HG03025 (cell line): Measurements from ENCODE around the gene FLNA.
"Not testable (repeated sequence)": the region's sequence is repeated elsewhere in the genome, so short reads cannot be mapped to it uniquely, and the experiment has no call there.

Experiments
- ATAC-seq: cut with Tn5 transposase; IDR thresholded peaks from one replicate; pipeline ENCODE4 v1.9.1; 2021; ENCODE audit warnings: mild to moderate bottlenecking, moderate library complexity; ENCODE audit not compliant: unreplicated experiment, low FRiP score

Gene FLNA

DNA sequence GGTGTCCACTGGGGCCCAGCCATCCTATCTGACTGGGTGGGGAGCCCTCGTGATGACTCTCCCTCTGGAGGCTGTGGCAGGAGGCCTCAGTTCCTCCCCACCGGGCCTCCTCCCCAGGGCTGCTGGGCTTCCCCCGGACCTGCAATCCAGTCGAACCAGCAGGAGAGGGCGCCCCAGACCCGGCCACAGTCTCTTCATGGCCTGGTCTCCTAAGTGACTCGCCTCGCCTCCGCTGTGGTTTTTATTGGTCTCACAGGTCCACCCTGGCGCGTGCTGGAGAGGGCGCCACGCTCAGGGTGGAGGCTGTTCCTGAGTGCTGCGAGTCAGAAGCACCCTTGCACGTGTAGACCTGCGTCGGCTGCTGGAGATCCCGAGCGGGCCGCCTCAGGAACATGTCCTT is 30.8 kb downstream of the FLNA start:
- not testable (repeated sequence) for ATAC-seq

DNA sequence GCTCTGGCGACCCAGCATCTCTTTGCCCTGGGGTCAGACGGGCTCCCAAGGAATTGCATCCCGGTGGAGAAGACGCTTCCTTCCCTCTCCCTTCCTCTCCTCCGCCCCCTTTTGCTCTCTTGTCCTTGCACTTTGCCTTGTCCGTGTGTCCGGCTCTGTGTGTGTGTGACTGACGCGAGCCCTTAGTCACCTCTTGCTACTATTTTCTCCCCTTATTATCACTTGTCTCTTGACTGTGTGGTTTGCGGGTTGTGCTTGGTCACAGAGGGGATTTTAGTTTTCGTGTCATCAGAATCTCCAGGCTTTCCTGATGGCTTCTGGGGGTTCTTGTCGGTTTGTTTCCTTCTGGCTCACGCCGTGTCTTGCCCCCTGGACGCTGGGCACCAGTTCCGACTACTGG is 31.4 kb downstream of the FLNA start:
- not testable (repeated sequence) for ATAC-seq

DNA sequence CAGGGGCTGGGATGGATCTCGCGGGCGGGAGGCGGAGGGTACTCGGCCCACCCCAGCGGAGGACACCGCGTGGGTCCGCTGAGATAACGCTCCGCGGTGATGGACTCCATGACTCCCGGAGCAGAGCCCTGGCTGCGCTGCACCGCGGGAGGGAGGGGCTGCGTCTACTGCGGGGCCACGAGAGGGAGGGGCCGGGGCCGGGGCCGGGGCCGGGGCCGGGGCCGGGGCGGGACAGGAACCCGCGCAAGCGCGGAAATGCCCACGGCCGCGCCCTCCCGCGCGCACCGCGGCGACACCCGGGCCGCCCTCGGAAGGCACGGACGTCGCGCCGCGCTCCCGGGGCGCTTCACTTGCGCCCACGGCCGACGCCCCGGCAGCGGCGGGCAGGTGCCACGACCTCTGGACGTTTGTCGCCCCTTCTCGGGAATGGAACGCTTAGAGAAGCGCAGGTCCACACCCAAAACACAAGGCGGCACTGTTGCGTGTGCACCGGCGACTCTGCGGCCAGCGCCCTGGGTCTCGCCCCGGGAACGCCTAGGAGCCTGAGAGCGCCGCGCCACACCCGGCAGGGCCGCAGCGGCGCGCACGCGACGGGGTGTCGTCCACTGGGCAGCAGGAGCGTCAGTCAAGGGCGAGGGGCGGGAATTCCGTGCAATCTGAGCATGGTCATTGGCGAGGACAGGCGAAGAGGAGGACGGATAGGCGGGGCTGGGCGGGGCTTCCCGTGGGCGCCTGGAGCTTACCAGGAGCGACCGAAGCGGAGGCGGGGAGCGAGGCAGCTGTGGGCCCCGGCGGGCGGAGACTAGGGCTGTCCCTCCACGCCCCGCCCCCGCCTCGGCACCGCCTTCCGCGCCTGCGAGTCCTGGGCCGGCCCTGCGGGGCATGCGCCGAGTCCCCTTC is 32.8 kb downstream of the FLNA start:
- peak; percentile 60 for ATAC-seq

DNA sequence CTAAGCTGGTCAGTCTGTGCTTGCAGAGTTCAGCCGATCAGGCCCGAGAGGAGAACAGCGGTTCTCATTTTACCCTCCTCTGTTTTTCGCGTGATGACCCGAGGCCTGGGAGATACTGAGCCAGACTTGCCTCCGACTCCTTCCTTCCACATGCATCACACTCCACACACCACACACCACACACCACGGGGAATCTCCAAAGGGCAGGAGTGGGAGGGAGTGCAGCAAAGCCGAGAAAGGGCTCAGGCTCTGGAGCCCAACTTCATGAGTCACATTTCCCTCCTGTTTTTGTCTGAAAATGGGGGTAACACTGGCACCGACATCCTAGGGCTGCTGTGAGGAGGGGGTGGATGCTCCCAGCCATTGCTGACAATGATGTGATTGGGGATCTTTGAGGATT is 39.9 kb downstream of the FLNA start:
- no peak for ATAC-seq

DNA sequence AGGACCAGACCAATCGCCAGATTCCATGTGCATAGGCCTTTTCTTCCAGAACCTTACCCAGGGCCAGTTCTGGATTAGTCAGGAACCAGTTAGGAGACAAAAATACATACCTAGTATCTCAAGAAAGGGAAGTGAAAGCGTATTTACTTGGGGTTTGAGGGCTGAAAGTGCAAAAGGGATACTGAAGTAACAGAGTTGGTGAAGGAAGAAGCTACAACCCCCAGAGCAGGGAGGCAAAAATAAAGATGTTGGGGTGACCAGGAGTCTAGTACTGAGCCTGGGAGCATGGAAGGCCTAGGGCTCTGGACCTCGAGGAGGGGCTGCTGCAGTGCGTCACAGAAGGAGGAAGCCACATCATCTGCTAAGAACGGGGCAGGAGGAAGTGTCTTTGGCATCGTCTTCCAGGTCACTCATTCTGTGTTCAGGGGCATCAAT is 40.6 kb downstream of the FLNA start:
- ATAC-seq: no peak

DNA sequence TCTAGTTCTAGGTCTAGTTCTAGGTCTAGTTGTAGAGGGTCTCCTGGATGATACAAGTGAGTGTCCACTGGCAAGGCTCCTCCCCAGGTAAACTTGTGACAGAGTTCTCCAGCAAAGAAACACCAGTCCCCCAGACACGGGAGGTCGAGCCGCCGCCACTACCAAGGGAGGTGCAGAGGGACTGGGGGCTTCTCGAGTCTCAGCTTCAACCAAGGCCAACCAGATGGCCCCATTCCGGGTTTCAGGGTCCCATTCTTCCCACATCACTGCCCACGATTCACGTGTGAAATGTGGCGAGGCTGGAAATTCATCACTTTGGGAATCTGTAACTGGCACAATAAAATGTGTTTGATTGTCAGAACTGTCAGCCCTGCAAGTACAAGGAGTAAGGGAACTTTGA is 41.3 kb downstream of the FLNA start:
- ATAC-seq: no peak

DNA sequence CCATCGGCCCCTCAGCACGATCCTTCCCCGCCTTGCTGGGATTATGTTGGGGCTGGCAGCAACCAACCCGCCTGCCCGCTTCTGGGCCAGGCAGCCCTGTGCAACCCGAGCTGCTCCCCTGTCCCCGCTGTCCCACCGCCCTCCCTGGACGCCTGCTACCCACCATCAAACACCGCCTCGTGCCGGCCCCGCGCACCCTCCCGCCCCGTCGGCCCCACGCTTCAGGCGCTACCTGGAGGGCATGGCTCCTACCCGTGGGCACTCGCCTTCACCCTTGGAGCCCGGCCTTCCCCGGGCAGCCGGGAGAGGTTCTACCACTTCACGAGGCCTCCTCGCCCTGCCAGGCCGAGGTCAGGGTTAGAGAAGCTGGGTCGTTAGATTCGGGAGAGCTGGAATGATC is 41.9 kb downstream of the FLNA start:
- no peak for ATAC-seq

DNA sequence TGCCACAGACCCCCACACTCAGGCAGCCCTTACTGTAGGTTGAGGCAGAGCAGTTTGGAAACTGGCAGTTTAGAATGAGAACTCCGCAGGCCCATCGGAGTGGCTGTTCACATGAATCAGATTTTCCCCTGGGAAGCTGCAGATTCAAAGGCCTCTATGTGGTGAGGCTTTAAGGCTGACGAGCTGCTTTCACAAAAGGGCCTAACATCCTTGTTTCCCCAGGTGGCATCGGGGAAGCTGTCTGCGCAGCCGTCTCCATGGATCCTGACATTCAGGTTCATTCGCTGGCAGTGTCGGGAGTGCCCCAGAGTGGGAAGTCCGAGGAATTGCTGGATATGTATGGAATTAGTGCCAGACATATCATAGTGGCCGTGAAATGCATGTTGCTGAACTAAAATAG is 45.1 kb downstream of the FLNA start:
- ATAC-seq: no peak

DNA sequence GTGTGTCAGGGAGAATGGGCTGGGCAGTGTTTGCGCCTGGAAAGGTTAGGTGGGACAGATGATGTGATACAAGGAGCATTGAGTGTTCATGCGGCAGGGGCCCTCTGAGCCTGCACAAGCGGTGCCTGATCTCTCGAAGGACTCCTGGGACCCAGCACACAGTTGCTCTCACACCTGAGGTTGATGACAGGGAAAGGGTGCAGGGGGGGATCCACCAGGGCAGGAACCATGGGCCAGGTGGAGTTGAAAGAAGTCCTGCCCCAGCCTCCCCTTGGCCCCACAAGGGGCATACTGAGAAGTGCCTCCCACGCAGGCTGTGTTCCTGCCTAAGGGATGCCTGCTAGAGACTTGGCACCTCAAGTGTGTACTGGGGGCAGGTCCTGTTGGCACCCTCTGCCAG is 45.8 kb downstream of the FLNA start:
- no peak for ATAC-seq

DNA sequence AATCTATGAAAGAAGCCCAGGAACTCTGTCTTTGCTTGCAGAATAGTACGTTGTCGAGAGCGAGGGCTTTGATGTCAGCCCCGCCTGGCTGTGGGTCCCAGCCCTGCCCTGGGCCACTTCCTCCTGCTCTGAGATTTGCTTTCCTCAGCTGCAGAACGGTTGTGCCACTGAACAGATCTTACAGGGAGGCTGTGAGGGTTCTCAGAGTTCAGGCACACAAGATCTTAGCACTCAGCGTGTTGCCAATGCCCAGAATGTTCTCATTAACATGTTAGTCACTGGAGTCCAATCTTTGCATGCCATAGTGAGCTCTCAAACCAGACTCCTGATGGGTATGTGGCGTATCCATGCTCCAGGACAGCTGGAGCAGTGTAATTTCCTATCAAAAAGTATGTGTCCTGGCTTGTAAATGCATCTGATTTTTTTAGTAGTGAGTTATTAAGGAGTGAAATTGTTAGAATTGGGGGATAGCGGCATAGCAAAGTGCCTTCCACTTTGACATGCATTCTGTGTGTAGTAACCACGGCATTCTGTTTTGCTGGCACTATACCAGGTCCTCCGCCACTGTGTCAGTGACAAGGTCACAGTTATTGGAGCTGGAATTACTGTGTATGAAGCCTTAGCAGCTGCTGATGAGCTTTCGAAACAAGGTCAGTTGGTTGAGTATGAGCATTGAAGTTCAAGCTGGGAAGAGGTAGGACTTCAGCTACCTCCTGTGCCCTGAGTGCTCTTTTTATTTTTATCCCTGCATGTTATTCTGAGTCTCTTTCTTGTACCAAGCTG is 47.2 kb downstream of the FLNA start:
- ATAC-seq: no peak

DNA sequence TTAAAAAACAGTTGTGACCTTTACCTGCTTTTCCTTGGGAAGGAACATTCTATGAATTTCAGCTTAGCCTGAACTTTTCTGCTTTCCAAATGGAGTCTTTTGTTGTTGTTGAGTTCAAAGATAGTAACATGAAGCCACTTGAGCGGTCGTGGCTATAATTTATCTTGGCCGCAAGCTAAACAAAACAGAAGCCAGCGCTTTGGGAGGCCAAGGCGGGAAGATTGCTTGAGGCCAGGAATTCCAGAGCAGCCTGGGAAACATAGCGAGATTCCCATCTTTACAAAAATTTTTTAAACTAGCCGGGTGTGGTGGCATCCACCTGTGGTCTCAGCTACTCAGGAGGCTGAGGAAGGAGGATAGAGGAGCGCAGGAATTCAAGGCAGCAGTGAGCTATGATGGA is 48.9 kb downstream of the FLNA start:
- no peak for ATAC-seq

DNA sequence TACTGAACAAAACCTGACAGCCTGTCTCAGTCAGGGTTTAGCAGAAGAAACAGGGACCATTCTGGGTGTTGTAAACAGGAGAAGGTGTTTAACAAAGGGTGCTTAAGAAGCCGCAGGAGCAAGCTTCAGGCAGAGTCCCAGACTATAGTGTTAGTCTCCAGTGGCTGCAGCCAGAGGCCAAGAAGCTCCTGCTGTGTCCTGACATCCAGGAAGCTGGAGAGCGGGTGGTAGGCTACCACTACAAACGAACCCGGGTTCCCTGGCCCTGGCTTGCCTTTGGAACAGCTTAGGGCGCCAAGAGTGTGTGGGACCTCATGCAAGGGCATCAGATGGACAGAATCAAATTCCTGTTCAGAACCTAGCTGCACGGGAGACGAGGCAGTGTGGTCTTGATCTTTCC is 50.9 kb downstream of the FLNA start:
- no peak for ATAC-seq

DNA sequence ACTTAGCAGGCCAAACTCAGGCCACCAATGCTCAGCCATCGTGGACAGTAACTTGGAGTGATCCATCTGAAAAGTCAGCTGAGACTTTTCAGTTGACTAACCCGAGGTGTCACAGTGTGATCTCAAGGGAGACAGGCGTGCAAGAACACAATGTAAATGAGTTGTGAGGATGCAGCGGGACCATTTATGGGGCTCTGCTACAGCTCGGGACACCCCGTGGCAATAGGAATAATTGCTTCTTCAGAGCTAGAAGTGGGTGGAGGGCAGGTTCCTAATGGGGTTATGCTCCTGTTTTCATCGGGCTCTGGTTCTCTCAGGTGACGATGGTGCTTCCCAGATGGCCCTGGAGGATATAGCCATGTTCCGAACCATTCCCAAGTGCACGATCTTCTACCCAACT is 51.5 kb downstream of the FLNA start:
- no peak for ATAC-seq

DNA sequence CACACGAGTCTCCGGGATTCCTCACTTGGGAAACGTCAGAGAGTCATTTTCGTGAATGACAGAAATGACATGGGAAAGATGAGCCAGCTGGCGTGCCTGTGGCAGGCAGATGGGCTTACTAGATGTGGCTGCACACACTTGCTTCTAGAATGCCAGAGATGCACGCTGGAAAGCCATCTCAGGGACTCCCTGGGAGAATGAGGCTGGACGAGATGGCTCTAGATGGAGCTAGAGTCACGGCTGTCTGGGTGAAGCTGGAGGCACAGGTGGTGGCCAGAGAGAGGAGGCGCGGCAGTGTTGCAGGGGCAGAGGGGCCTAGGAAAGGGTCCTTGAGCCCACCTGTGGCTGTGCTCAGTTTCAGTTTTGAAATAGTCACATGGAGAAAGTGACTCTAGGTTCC is 52.8 kb downstream of the FLNA start:
- ATAC-seq: no peak

DNA sequence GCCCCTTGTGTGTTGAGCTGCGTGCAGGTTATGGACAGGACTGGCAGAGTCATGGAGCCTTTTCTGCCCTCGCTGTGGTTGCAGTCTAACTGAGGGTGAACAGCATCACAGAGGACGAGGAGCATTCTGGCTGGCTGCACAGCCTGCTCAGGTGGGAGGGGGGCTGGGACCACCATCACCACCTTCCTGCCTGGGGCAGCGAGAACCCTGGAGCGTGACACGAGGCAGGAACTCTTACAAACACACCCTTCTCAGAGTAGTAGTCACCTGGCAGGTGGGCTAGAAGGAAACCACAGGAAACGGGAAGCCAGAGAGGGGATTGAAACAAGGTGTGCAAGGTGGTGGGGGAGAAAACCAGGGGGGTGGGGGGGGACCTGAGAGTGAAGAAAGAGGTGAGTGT is 53.3 kb downstream of the FLNA start:
- ATAC-seq: no peak

DNA sequence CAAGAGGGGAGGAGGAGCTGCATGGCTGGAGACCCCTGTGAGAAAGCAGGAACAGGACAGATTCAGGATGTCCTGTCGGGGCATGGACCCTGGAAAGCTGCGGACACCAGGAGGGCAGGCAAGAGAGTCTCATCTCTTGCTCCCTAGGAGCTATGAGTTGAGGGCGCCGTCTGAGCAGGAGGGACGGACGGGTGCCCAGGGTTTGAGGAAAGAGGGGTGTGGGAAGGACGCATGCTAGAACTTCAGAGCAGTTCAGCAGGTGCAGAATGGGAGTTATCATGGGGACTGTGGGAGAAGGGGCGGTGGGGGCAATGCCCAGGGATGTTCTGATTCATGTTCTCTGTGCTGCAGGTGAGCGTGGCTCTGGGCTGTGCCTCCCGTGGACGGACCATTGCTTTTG is 54.0 kb downstream of the FLNA start:
- no peak for ATAC-seq

DNA sequence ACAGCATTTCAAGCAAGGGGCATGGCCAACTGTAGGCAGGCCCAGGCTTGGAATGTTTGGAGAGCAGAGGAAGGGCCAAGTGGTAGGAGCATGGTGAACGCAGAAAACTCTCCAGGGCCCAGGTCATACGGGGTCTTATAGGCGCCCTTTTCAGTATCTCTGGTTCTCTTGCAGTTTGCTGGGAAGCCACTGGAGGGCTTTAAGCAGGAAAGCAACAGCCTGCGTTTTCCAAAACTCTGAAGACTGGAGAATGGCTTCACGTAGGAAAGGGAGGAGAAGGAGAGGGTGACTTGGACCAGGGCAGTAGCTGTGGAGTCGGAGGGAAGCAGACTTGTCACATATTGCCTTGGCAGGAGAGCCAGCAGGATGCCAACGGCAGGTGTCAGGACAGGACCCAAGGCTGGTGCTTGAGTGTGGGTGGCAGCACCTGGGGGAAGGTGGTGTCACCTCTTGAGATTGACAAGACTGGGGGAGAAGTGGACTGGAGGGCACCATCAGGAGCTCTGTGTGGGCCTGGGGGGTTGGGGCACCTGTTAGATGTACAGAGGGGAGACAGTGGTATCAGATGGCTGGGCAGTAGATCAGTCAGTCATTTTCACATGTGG is 56.9 kb downstream of the FLNA start:
- ATAC-seq: no peak

DNA sequence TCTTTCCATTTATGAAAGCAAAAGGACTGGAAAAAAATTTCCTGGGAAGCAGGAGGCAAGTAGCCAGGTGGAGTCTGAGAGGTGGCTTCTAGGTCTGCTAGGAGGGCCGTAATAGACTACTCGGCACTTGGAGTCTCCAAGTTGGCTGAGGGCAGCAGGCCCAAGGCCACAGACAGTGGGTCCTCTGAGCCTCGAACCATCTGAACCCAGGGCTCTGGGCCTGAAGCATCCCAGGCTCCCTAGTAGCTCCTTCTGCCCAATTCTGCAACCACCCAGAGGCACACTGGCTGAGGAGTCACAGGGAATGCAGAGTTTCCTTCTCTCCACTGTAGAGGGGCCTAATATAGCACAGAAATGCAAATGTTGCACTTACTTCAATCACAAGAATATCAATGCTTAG is 59.0 kb downstream of the FLNA start:
- ATAC-seq: no peak

DNA sequence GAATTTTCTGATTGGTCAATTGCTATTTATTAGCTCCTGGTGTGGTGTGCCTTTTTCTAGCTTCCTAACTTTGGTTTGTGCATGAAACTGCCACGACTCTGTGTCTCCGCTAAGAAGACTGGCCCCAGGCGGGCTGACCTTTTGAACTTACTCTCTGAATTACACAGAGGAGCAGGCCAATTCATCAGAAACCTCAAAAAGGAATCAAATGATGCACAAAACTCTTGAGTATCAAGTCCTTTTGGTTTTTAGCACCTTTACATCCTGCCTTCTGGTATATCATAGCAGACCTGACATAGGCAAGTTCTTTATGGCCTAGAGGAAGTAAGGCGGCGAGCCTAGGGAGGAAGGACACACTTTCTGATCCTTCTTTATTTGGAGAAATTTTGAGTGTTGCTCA is 61.3 kb downstream of the FLNA start:
- no peak for ATAC-seq

DNA sequence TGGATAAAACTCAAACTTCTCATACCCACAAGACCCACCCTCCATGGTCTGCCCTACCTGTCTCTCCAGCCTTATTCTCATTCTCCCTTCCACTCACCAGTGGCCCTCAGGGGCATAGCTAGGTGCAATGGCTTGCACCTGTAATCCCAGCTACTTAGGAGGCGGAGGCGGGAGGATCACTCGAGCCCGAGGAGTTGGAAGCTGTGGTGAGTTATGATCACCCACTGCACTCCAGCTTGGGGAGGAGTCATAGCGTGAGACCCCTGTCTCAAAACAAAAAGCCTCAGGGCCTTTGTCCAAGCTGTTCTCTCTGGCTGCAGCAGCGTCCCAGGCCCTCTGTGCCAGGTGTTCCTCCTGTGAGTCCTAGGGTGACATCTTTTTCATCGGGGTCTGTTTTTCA is 62.3 kb downstream of the FLNA start:
- no peak for ATAC-seq
